Chondrocyte (in vitro differentiated cells): Measurements from ENCODE around the gene CDK17. TPM values are rescaled to one million over a fixed set of nuclear protein-coding genes. Genes with fewer than 3 reads are reported as not detected.
"Not testable (repeated sequence)": the region's sequence is repeated elsewhere in the genome, so short reads cannot be mapped to it uniquely, and the experiment has no call there.

Source experiments
- DNase-seq: peaks from one replicate; pipeline ENCODE4 v3.0.0; 2021; ENCODE audit warnings: mixed read lengths, low spot score
- H3K27ac Mint-ChIP-seq: one replicate; pipeline ENCODE4 v1.8.0; 2021; ENCODE audit warnings: mild to moderate bottlenecking, moderate library complexity, mixed read lengths; ENCODE audit not compliant: unreplicated experiment
- H3K27me3 Mint-ChIP-seq: 2 replicates; pipeline ENCODE4 v1.8.0; 2021; ENCODE audit warnings: low read depth, mixed read lengths
- H3K36me3 Mint-ChIP-seq: 2 replicates; pipeline ENCODE4 v1.8.0; 2021; ENCODE audit warnings: low read depth, mixed read lengths
- H3K4me1 Mint-ChIP-seq: 2 replicates; pipeline ENCODE4 v1.8.0; 2021; ENCODE audit warnings: low read depth, mild to moderate bottlenecking, mixed read lengths
- H3K4me3 Mint-ChIP-seq: one replicate; pipeline ENCODE4 v1.8.0; 2021; ENCODE audit warnings: mild to moderate bottlenecking, moderate library complexity, mixed read lengths; ENCODE audit not compliant: unreplicated experiment
- H3K9me3 Mint-ChIP-seq: 2 replicates; pipeline ENCODE4 v1.8.0; 2021; ENCODE audit warnings: low read depth, mixed read lengths
- CTCF ChIP-seq: fragments of 200-600 bp; sonication (generic); IDR thresholded peaks from 2 replicates; pipeline ENCODE4 v1.5.0; 2021; ENCODE audit warnings: antibody characterized with exemption, mild to moderate bottlenecking, moderate library complexity
- total RNA-seq: library from RNA; stranded (reverse); gene quantifications from 3 replicates; pipeline ENCODE4 v1.2.1, GENCODE V29; 2021

CDK17 gene
- total RNA-seq, 1 donor from 2014 or later: 28.5 TPM

- Mint-ChIP-seq H3K4me3 (no peak overlapping the region), H3K27ac (no peak overlapping the region)
- no peak for DNase-seq
Measured at GRCh38 chr12:96395236-96395635, 5.0 kb downstream of the CDK17 start.

GRCh38 chr12:96393229-96393628, 7.0 kb downstream of the CDK17 start:
- not testable (repeated sequence) for H3K4me3 Mint-ChIP-seq, DNase-seq, H3K9me3 Mint-ChIP-seq, H3K36me3 Mint-ChIP-seq, H3K27me3 Mint-ChIP-seq, H3K27ac Mint-ChIP-seq
- peaks cover 42% of the 10 kb centered on the region for H3K4me1 Mint-ChIP-seq

More at GRCh38 chr12:96395236-96395635, 5.0 kb downstream of the CDK17 start:
- no peak for TF ChIP-seq CTCF
- H3K27me3 Mint-ChIP-seq: no peaks in the 10 kb centered on the region
- H3K9me3 Mint-ChIP-seq: no peaks in the 10 kb centered on the region
- peaks cover 44% of the 10 kb centered on the region for H3K4me1 Mint-ChIP-seq
- no peaks in the 10 kb centered on the region for H3K36me3 Mint-ChIP-seq

GRCh38 chr12:96392397-96392796, 7.8 kb downstream of the CDK17 start:
- Mint-ChIP-seq H3K9me3 (no peaks in the 10 kb centered on the region), H3K27ac (no peak overlapping the region), H3K4me3 (no peak overlapping the region), H3K4me1 (peaks cover 37% of the 10 kb centered on the region), H3K27me3 (no peaks in the 10 kb centered on the region), H3K36me3 (no peaks in the 10 kb centered on the region)
- TF ChIP-seq CTCF: no peak
- no peak for DNase-seq

GRCh38 chr12:96387981-96388380, 12.3 kb downstream of the CDK17 start:
- Mint-ChIP-seq H3K4me1 (peaks cover 41% of the 10 kb centered on the region), H3K4me3 (no peak overlapping the region), H3K27ac (no peak overlapping the region), H3K9me3 (no peaks in the 10 kb centered on the region), H3K36me3 (no peaks in the 10 kb centered on the region), H3K27me3 (no peaks in the 10 kb centered on the region)
- no peak for TF ChIP-seq CTCF
- DNase-seq: no peak

GRCh38 chr12:96386794-96387193, 13.4 kb downstream of the CDK17 start:
- peak overlapping the region; percentile 12 for H3K27ac Mint-ChIP-seq
- no peaks in the 10 kb centered on the region for H3K27me3 Mint-ChIP-seq
- no peaks in the 10 kb centered on the region for H3K36me3 Mint-ChIP-seq
- no peaks in the 10 kb centered on the region for H3K9me3 Mint-ChIP-seq
- TF ChIP-seq CTCF: no peak
- H3K4me1 Mint-ChIP-seq: peaks cover 46% of the 10 kb centered on the region
- DNase-seq: no peak
- H3K4me3 Mint-ChIP-seq: no peak overlapping the region

GRCh38 chr12:96383991-96384390, 16.2 kb downstream of the CDK17 start:
- Mint-ChIP-seq H3K36me3 (no peaks in the 10 kb centered on the region), H3K27me3 (no peaks in the 10 kb centered on the region), H3K9me3 (no peaks in the 10 kb centered on the region), H3K4me1 (peaks cover 48% of the 10 kb centered on the region), H3K27ac (peak overlapping the region; percentile 83), H3K4me3 (no peak overlapping the region)
- TF ChIP-seq CTCF: no peak
- no peak for DNase-seq
